Endothelial cell (in vitro differentiated cells): ENCODE results near the gene MEF2A. TPM values are rescaled to one million over a fixed set of nuclear protein-coding genes. Genes with fewer than 3 reads are reported as not detected.
A peak's percentile ranks its signal among the peaks of the same experiment; 100 is the strongest.

Source experiments
- DNase-seq: peaks from one replicate; pipeline ENCODE4 v3.0.0; 2021; ENCODE audit warnings: low spot score
- H3K27ac Mint-ChIP-seq: one replicate; pipeline ENCODE4 v1.8.0; 2021; ENCODE audit warnings: mixed read lengths, inconsistent platforms; ENCODE audit not compliant: unreplicated experiment
- H3K27me3 Mint-ChIP-seq: one replicate; pipeline ENCODE4 v1.8.0; 2021; ENCODE audit warnings: mild to moderate bottlenecking, moderate library complexity, mixed read lengths, inconsistent platforms; ENCODE audit not compliant: unreplicated experiment
- H3K36me3 Mint-ChIP-seq: one replicate; pipeline ENCODE4 v1.8.0; 2021; ENCODE audit warnings: mild to moderate bottlenecking, low read depth, mixed read lengths, inconsistent platforms; ENCODE audit not compliant: unreplicated experiment
- H3K4me1 Mint-ChIP-seq: one replicate; pipeline ENCODE4 v1.8.0; 2021; ENCODE audit warnings: mild to moderate bottlenecking, mixed read lengths, inconsistent platforms; ENCODE audit not compliant: unreplicated experiment
- H3K4me3 Mint-ChIP-seq: one replicate; pipeline ENCODE4 v1.8.0; 2021; ENCODE audit warnings: mild to moderate bottlenecking, mixed read lengths, inconsistent platforms; ENCODE audit not compliant: unreplicated experiment
- H3K9me3 Mint-ChIP-seq: one replicate; pipeline ENCODE4 v1.8.0; 2021; ENCODE audit warnings: mixed read lengths, inconsistent platforms; ENCODE audit not compliant: unreplicated experiment
- CTCF ChIP-seq: fragments of 200-600 bp; sonication (generic); IDR thresholded peaks from one replicate; pipeline ENCODE4 v1.5.0; 2021; ENCODE audit warnings: antibody characterized with exemption; ENCODE audit not compliant: unreplicated experiment
- total RNA-seq: library from RNA; stranded (reverse); fragmentation: NEBNext Ultra II Directional; extraction: Animal tissue kit (Norgen Biotek cat#: 25700); gene quantifications from one replicate; pipeline ENCODE4 v1.2.1, GENCODE V29; 2021; ENCODE audit not compliant: unreplicated experiment

The MEF2A gene
- total RNA-seq, 1 donor from 2014 or later, result 43.5 TPM

- Mint-ChIP-seq H3K27me3 (no peaks in the 10 kb centered on the region), H3K36me3 (peaks cover 4% of the 10 kb centered on the region), H3K4me1 (peaks cover 8% of the 10 kb centered on the region), H3K9me3 (no peaks in the 10 kb centered on the region), H3K4me3 (no peak overlapping the region), H3K27ac (no peak overlapping the region)
- no peak for TF ChIP-seq CTCF
- no peak for DNase-seq
Measured at GRCh38 chr15:99606646-99607045, 40.9 kb downstream of the MEF2A start.

- TF ChIP-seq CTCF, result no peak
- Mint-ChIP-seq H3K4me1 (peaks cover 18% of the 10 kb centered on the region), H3K4me3 (no peak overlapping the region), H3K36me3 (no peaks in the 10 kb centered on the region), H3K9me3 (no peaks in the 10 kb centered on the region), H3K27ac (no peak overlapping the region), H3K27me3 (no peaks in the 10 kb centered on the region)
- DNase-seq, result no peak
Measured at GRCh38 chr15:99613481-99613880, 47.7 kb downstream of the MEF2A start.

- Mint-ChIP-seq H3K27ac (no peak overlapping the region), H3K27me3 (no peaks in the 10 kb centered on the region), H3K36me3 (no peaks in the 10 kb centered on the region), H3K9me3 (no peaks in the 10 kb centered on the region), H3K4me3 (no peak overlapping the region), H3K4me1 (peaks cover 18% of the 10 kb centered on the region)
- no peak for DNase-seq
- no peak for TF ChIP-seq CTCF
Measured at GRCh38 chr15:99613887-99614647, 48.3 kb downstream of the MEF2A start.

- TF ChIP-seq CTCF, result no peak
- Mint-ChIP-seq H3K9me3 (no peaks in the 10 kb centered on the region), H3K36me3 (no peaks in the 10 kb centered on the region), H3K4me3 (no peak overlapping the region), H3K4me1 (peaks cover 18% of the 10 kb centered on the region), H3K27me3 (no peaks in the 10 kb centered on the region), H3K27ac (peak overlapping the region; percentile 20)
- DNase-seq, result no peak
Measured at GRCh38 chr15:99614749-99615288, 49.0 kb downstream of the MEF2A start.

GRCh38 chr15:99615460-99615859 is 49.7 kb downstream of the MEF2A start:
- Mint-ChIP-seq H3K4me3 (no peak overlapping the region), H3K27ac (no peak overlapping the region), H3K9me3 (no peaks in the 10 kb centered on the region), H3K36me3 (no peaks in the 10 kb centered on the region), H3K27me3 (no peaks in the 10 kb centered on the region), H3K4me1 (peaks cover 18% of the 10 kb centered on the region)
- DNase-seq, result no peak
- no peak for TF ChIP-seq CTCF
